IPS-15b (cell line): Measurements from ENCODE around the gene FOXQ1.

Experiments
- H3K27me3 ChIP-seq: one replicate; pipeline ENCODE4 v1.6.1; 2013; ENCODE audit warnings: low read length; ENCODE audit not compliant: control insufficient read depth, insufficient read depth
- H3K36me3 ChIP-seq: one replicate; pipeline ENCODE4 v1.6.1; 2013; ENCODE audit warnings: low read length; ENCODE audit not compliant: control insufficient read depth, insufficient read depth
- H3K4me1 ChIP-seq: one replicate; pipeline ENCODE4 v1.6.1; 2013; ENCODE audit warnings: mild to moderate bottlenecking, low read length; ENCODE audit not compliant: control insufficient read depth, insufficient read depth
- H3K4me3 ChIP-seq: one replicate; pipeline ENCODE4 v1.5.1; 2013; ENCODE audit warnings: low read depth, low read length
- H3K9ac ChIP-seq: one replicate; pipeline ENCODE4 v1.6.1; 2013; ENCODE audit warnings: low read depth, mild to moderate bottlenecking, low read length
- H3K9me3 ChIP-seq: one replicate; pipeline ENCODE4 v1.6.1; 2013; ENCODE audit warnings: mild to moderate bottlenecking, low read length; ENCODE audit not compliant: control insufficient read depth, insufficient read depth

FOXQ1 gene

DNA sequence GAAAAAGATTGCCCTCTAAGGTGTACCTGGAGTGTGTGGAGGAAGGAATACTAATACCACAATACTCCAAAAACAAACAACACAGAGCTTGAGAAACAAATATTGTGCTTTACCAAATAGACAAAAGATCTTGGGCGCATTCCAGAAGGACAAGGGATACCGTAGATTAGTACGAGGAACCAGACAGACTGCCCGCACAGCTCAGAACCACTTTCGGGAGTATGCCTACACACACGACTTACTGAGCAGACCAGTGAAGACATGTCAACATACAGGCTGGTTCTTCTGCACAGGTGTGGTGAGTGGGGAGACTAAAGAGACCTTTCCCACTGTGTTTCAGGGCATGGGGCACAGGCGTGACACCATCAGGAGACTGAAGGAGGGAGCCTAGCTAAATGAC is 15.8 kb upstream of the FOXQ1 start:
- Histone ChIP-seq H3K4me1 (no peaks in the 10 kb centered on the region), H3K36me3 (no peaks in the 10 kb centered on the region), H3K27me3 (peaks cover 4% of the 10 kb centered on the region), H3K9ac (no peak overlapping the region), H3K9me3 (no peaks in the 10 kb centered on the region), H3K4me3 (no peak overlapping the region)

DNA sequence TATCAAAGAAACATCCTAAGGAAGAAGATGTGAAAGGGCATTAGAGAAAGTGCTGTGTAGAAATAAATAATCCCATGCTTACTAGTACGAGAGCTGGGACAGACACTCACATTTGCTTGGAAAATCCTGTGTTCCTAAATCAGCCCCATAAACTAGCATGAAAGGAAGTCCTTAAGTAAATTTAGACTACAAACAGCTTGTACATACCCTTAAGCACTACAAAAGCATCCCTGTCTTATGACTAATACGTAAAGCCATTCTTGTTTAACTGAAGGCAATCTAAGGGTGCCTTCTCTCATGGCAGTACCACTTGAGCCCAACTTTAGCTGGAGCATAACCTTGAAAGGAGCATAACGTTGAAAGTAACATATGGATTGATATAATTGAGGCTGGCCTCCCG is 15.4 kb upstream of the FOXQ1 start:
- Histone ChIP-seq H3K4me3 (no peak overlapping the region), H3K36me3 (no peaks in the 10 kb centered on the region), H3K9ac (no peak overlapping the region), H3K4me1 (no peaks in the 10 kb centered on the region), H3K9me3 (no peaks in the 10 kb centered on the region), H3K27me3 (peaks cover 7% of the 10 kb centered on the region)

DNA sequence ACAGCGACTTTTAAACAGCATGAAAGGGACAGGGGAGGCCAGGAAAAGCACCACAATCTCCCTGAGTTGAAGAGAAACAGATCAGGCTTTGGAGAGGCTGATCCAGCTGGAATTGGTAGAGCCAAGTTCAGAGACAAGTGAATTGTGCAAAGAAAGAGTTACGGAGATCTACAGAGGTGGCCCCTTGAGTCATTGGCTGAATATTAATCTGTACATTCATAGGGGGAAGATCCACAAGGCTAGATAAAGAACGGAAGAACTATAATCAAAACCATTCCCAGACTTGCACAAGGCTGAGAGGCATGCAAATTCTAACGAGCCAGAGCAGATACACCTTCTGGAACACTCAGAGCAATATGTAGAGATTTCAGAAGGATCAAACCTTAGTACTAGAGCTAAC is 14.2 kb upstream of the FOXQ1 start:
- no peaks in the 10 kb centered on the region for H3K36me3 ChIP-seq
- H3K9ac ChIP-seq, result no peak overlapping the region
- no peaks in the 10 kb centered on the region for H3K4me1 ChIP-seq
- H3K9me3 ChIP-seq, result no peaks in the 10 kb centered on the region
- no peak overlapping the region for H3K4me3 ChIP-seq
- peaks cover 7% of the 10 kb centered on the region for H3K27me3 ChIP-seq

DNA sequence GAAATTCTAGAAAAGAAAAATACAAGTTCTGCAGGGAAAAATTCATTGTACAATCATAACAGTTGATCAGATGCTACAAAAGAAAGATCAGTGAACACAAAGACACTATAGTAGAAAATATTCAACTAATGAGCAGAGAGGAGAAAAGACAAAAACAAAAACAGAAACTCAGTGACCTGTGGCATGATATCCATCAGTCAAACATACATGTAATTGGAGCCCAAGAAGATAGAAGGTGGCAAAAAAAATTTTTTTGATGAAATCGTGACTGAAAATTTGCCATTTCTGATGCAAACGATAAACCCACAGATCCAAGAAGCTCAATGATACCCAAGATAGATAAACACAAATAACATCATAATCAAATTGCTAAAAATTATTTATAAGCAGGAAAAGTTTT is 13.1 kb upstream of the FOXQ1 start:
- H3K4me1 ChIP-seq, result no peaks in the 10 kb centered on the region
- no peaks in the 10 kb centered on the region for H3K9me3 ChIP-seq
- no peak overlapping the region for H3K4me3 ChIP-seq
- H3K27me3 ChIP-seq, result peaks cover 7% of the 10 kb centered on the region
- H3K9ac ChIP-seq, result no peak overlapping the region
- no peaks in the 10 kb centered on the region for H3K36me3 ChIP-seq

DNA sequence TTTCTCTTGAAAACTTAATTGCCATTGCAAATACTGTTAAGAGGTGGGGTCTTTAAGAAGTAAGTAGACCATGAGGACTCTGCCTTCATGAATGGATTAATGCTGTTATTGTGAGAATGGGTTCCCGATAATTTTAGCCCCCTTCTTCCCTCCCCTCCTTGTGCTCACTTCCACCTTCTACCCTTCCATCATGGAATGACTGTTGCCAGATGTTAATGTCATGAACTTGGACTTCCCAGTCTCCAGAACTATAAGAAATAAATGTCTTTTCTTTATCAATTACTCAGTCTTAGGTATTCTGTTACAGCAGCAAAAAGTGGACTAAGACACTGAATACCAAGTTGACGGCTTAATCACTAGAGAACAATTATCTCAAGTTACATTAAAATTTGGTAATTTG is 5.8 kb upstream of the FOXQ1 start:
- H3K9me3 ChIP-seq, result no peaks in the 10 kb centered on the region
- no peaks in the 10 kb centered on the region for H3K4me1 ChIP-seq
- H3K9ac ChIP-seq, result no peak overlapping the region
- H3K36me3 ChIP-seq, result no peaks in the 10 kb centered on the region
- H3K4me3 ChIP-seq, result no peak overlapping the region
- peaks cover 52% of the 10 kb centered on the region for H3K27me3 ChIP-seq

DNA sequence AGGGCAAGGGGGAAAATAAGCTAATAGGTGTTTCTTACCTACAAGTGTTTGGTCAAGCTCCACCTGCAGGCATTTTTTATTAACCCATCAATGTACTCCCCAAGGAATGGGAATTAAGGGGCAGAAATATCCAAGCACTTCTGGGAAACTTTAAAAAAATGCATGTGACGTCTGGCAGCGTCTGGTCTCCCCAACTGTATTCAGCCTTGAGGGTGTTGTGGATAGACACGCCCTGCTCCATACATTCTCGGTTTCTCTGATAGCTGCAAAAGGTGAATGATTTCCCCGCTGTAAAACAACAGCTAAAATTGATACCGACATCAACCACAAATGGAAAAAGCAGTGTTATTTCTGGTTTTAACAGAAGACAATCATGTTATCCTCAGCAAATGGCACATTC is 2.5 kb upstream of the FOXQ1 start:
- Histone ChIP-seq H3K27me3 (peaks cover 73% of the 10 kb centered on the region), H3K4me1 (no peaks in the 10 kb centered on the region), H3K36me3 (no peaks in the 10 kb centered on the region), H3K9me3 (no peaks in the 10 kb centered on the region), H3K9ac (no peak overlapping the region), H3K4me3 (no peak overlapping the region)

DNA sequence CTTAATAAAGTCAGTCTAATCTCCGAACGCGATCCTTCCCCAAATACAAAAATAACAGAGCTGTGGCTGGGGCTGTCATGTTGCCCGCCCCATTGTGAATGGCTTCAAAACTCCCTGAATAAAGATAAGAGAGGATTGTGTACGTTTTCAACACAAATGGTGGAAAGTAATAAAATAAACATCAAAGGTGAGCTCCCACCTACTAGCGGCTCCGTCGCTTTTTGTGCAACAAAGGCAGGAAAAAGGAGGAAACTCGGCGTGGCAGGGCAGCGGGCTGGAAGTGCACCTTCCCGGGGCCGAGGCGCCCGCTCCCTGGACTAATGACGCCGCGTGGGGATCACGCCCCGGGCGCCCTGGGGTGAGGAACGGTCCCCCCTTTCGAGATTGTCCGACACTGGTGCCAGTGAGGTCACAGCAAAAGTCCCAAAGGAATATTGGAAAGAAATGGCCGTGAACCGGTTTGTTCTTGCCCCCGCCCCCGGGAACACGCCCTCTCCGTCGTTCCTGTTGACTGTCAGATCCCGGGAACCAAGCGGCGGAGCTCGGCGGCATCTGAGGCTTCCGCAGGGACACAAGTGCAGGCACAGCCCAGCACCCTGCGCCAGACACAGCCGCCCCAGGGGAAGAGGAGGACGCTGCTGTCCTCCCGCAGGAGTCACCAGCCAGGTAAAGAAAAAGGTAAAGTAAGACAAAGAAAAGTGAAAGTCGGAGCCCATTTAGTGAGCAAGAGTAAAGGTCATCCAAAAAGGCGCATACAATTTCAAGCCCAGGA is 1.1 kb upstream of the FOXQ1 start:
- H3K4me3 ChIP-seq, result peak overlapping the region; percentile 60

DNA sequence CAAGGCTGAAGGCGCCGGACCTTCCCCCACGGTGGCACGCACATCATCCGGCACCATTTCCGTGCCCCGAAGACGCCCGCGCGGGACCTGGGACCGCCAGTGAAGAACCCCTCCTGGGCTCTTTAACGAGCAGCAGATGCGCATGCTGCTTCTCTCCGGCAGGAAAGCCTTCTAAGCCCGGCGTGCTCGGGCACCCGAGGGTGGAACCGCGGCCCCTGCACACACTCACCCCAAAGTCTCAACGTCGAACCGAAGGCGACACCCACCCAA is 240 bp downstream of the FOXQ1 start:
- Histone ChIP-seq H3K27me3 (peaks cover 86% of the 10 kb centered on the region), H3K4me1 (no peaks in the 10 kb centered on the region), H3K9ac (no peak overlapping the region), H3K4me3 (peak overlapping the region; percentile 36), H3K9me3 (no peaks in the 10 kb centered on the region), H3K36me3 (no peaks in the 10 kb centered on the region)

More for the DNA sequence above, 1.1 kb upstream of the FOXQ1 start:
- Histone ChIP-seq H3K9me3 (no peaks in the 10 kb centered on the region), H3K36me3 (no peaks in the 10 kb centered on the region), H3K4me1 (no peaks in the 10 kb centered on the region), H3K9ac (no peak overlapping the region), H3K27me3 (peaks cover 88% of the 10 kb centered on the region)

DNA sequence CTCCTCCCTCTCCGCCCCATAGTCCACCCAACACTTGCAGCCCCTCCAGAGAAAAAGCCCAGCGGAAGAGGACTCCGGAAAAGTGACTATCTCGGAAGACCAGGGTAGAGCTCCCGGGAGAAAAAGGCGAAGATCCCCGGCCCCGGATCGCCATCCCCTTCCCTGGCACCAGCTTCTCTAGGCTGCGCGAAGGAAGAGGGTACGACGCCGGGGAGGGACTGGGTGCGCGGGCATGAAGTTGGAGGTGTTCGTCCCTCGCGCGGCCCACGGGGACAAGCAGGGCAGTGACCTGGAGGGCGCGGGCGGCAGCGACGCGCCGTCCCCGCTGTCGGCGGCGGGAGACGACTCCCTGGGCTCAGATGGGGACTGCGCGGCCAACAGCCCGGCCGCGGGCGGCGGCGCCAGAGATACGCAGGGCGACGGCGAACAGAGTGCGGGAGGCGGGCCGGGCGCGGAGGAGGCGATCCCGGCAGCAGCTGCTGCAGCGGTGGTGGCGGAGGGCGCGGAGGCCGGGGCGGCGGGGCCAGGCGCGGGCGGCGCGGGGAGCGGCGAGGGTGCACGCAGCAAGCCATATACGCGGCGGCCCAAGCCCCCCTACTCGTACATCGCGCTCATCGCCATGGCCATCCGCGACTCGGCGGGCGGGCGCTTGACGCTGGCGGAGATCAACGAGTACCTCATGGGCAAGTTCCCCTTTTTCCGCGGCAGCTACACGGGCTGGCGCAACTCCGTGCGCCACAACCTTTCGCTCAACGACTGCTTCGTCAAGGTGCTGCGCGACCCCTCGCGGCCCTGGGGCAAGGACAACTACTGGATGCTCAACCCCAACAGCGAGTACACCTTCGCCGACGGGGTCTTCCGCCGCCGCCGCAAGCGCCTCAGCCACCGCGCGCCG is 822 bp downstream of the FOXQ1 start:
- Histone ChIP-seq H3K9me3 (no peaks in the 10 kb centered on the region), H3K27me3 (peaks cover 80% of the 10 kb centered on the region), H3K9ac (no peak overlapping the region), H3K4me3 (peak overlapping the region; percentile 36), H3K4me1 (no peaks in the 10 kb centered on the region), H3K36me3 (no peaks in the 10 kb centered on the region)

DNA sequence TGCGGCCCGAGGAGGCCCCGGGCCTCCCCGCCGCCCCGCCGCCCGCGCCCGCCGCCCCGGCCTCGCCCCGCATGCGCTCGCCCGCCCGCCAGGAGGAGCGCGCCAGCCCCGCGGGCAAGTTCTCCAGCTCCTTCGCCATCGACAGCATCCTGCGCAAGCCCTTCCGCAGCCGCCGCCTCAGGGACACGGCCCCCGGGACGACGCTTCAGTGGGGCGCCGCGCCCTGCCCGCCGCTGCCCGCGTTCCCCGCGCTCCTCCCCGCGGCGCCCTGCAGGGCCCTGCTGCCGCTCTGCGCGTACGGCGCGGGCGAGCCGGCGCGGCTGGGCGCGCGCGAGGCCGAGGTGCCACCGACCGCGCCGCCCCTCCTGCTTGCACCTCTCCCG is 1.5 kb downstream of the FOXQ1 start:
- Histone ChIP-seq H3K27me3 (peaks cover 77% of the 10 kb centered on the region), H3K36me3 (no peaks in the 10 kb centered on the region), H3K9me3 (no peaks in the 10 kb centered on the region), H3K4me3 (no peak overlapping the region), H3K4me1 (no peaks in the 10 kb centered on the region), H3K9ac (no peak overlapping the region)

DNA sequence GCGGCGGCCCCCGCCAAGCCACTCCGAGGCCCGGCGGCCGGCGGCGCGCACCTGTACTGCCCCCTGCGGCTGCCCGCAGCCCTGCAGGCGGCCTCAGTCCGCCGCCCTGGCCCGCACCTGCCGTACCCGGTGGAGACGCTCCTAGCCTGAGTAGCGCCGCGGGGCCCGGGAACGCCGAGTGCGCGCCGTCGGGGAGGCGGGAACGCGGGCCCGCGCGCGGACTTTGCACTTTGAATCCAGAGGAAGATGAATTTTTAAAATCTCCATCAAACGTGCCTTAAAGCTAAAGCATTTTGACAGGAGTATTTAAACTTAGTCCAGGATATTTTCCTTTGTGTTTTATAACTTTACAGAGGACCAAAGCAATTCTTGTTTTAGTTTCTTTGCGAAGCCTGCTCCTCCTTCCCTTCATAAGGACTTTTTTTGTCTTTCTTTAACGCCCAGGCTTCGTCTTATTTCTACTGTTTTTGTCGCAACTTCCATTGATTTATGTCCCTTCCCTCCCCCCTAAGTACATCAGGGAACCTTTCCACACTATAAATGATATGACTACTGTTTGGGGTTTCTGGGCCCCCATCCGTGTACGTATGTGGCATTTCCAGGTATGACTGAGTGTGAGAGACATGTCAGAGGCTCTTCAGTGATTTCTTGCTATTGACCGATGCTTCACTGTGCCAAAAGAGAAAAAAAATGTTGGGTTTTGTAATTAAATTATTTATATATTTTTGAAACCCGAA is 2.0 kb downstream of the FOXQ1 start:
- no peak overlapping the region for H3K9ac ChIP-seq
- H3K9me3 ChIP-seq, result no peaks in the 10 kb centered on the region
- H3K4me1 ChIP-seq, result no peaks in the 10 kb centered on the region
- H3K27me3 ChIP-seq, result peaks cover 71% of the 10 kb centered on the region
- H3K36me3 ChIP-seq, result no peaks in the 10 kb centered on the region
- H3K4me3 ChIP-seq, result peak overlapping the region; percentile 18
